Stimulated activated CD4-positive, alpha-beta T cell treated with anti-CD3 and anti-CD28 coated beads, TNF-alpha, amount 100 ng/mL, for 4 hours (primary cell): ENCODE results near the gene ZNF48.

Experiments used
- DNase-seq, 3 experiments: peaks; one replicate each; pipeline ENCODE4 v3.0.0-alpha.2; 2020; ENCODE audit warnings: low read depth in 3 of 3

ZNF48 gene

GRCh38 chr16:30358990-30359870, 36.0 kb upstream of the ZNF48 start:
- DNase-seq, result no peak

GRCh38 chr16:30359871-30360170, 35.4 kb upstream of the ZNF48 start:
- DNase-seq, result no peak

- DNase-seq, result no peak
Measured at GRCh38 chr16:30361180-30361579, 34.0 kb upstream of the ZNF48 start.

- DNase-seq, result no peak
Measured at GRCh38 chr16:30365200-30365599, 30.0 kb upstream of the ZNF48 start.

GRCh38 chr16:30366511-30366910, 28.7 kb upstream of the ZNF48 start:
- no peak for DNase-seq

GRCh38 chr16:30367349-30368009, 27.7 kb upstream of the ZNF48 start:
- DNase-seq, result no peak

GRCh38 chr16:30368122-30368791, 27.0 kb upstream of the ZNF48 start:
- DNase-seq, result no peak

GRCh38 chr16:30368792-30369090, 26.5 kb upstream of the ZNF48 start:
- DNase-seq, result no peak

- DNase-seq, result no peak
Measured at GRCh38 chr16:30369091-30369937, 25.9 kb upstream of the ZNF48 start.

- no peak for DNase-seq
Measured at GRCh38 chr16:30369938-30370455, 25.2 kb upstream of the ZNF48 start.

GRCh38 chr16:30370456-30371247, 24.6 kb upstream of the ZNF48 start, which contains the start of gene TBC1D10B:
Gene TBC1D10B, minus strand, starts transcription at chr16:30370494. Its CDS starts 311 bp downstream, at chr16:30370183.
- peak; percentile 91 to 99 (median 97) for DNase-seq

- no peak for DNase-seq
Measured at GRCh38 chr16:30371248-30371816, 23.9 kb upstream of the ZNF48 start.

GRCh38 chr16:30372038-30372712, 23.0 kb upstream of the ZNF48 start:
- DNase-seq, result no peak

- no peak for DNase-seq
Measured at GRCh38 chr16:30372725-30373124, 22.5 kb upstream of the ZNF48 start.

GRCh38 chr16:30374538-30374937, 20.7 kb upstream of the ZNF48 start, which contains the start of gene MYL11:
Gene MYL11, plus strand, starts transcription at chr16:30374802. Its CDS starts 56 bp downstream, at chr16:30374858.
- DNase-seq, result no peak

- DNase-seq, result no peak
Measured at GRCh38 chr16:30375864-30376263, 19.4 kb upstream of the ZNF48 start.

GRCh38 chr16:30376461-30376902, 18.7 kb upstream of the ZNF48 start:
- DNase-seq, result no peak

GRCh38 chr16:30377050-30377811, 18.0 kb upstream of the ZNF48 start:
- no peak for DNase-seq

- peak; percentile 75 to 86 (median 82) for DNase-seq
Measured at GRCh38 chr16:30377812-30378235, 17.4 kb upstream of the ZNF48 start.
